Dendritic cell treated with granulocyte-macrophage colony-stimulating factor and Interleukin-4, amounts not matched to agents 40 ng/mL and 50 ng/mL, for 4 days (primary cell): ENCODE measurements around the gene LMF1.
"Not testable (repeated sequence)": the region's sequence is repeated elsewhere in the genome, so short reads cannot be mapped to it uniquely, and the experiment has no call there.

Experiments used
- H3K27ac Mint-ChIP-seq: one replicate; pipeline ENCODE4 v1.8.0; 2022; ENCODE audit warnings: mild to moderate bottlenecking, mixed read lengths
- H3K27me3 Mint-ChIP-seq: one replicate; pipeline ENCODE4 v1.8.0; 2022; ENCODE audit warnings: mild to moderate bottlenecking, mixed read lengths
- H3K36me3 Mint-ChIP-seq: one replicate; pipeline ENCODE4 v1.8.0; 2022; ENCODE audit warnings: low read depth, mixed read lengths
- H3K4me1 Mint-ChIP-seq: one replicate; pipeline ENCODE4 v1.8.0; 2022; ENCODE audit warnings: low read depth, mixed read lengths
- H3K4me3 Mint-ChIP-seq: one replicate; pipeline ENCODE4 v1.8.0; 2022; ENCODE audit warnings: mild to moderate bottlenecking, moderate library complexity, mixed read lengths
- H3K9me3 Mint-ChIP-seq: one replicate; pipeline ENCODE4 v1.8.0; 2022; ENCODE audit warnings: mixed read lengths
- intact Hi-C: fragments of 100-400 bp; cut with micrococcal nuclease; formaldehyde crosslinking; loops from one replicate; pipeline ENCODE4 v1.15.0; 2022

The LMF1 gene

DNA sequence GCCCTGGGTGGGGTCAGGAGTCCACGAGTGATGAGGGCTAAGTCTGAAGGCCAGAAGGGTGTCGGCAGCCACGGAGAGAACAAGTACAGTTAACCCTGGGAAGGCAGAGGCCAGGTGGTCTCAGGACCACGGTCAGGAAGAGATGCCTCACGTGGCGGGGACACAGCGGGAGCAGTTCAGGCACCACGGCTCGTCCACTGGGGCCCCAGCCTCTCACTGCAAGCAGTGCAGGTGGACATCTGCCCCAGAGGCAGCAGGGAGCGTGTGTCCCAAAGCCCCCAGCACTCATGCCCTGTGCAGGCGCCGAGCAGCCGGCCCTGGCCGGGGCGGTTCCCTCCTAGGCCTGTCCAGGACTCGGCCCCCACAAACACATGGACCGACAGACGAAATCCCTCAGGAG, 4.7 kb downstream of the LMF1 start:
- peaks cover 33% of the 10 kb centered on the region for H3K36me3 Mint-ChIP-seq
- H3K4me1 Mint-ChIP-seq, result peaks cover 15% of the 10 kb centered on the region
- no peak overlapping the region for H3K4me3 Mint-ChIP-seq
- peaks cover 22% of the 10 kb centered on the region for H3K9me3 Mint-ChIP-seq
- no peaks in the 10 kb centered on the region for H3K27me3 Mint-ChIP-seq
- intact Hi-C loops, result no loop called here
- no peak overlapping the region for H3K27ac Mint-ChIP-seq

DNA sequence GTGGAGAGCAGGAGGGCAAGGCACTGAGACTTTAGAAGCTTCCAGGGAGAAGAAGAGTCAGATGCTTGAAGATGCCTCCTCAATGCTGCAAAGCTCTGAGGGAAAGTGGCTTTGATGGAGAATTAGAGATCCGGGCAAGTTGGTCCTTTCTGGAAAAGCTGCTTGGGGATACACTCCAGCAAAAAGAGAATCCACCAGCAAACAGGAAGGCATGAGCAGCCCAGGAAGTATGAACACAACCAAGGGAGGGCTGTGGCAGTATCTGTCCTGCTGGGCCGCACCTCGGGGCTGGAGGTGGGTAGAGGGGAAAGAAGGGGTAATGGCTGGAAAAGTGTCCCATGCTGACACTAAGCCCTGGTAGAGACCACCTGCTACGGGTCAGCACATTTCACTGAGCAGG, 5.3 kb downstream of the LMF1 start:
- no peaks in the 10 kb centered on the region for H3K27me3 Mint-ChIP-seq
- peaks cover 15% of the 10 kb centered on the region for H3K4me1 Mint-ChIP-seq
- no peak overlapping the region for H3K27ac Mint-ChIP-seq
- peaks cover 33% of the 10 kb centered on the region for H3K36me3 Mint-ChIP-seq
- H3K9me3 Mint-ChIP-seq, result peaks cover 22% of the 10 kb centered on the region
- H3K4me3 Mint-ChIP-seq, result no peak overlapping the region
- intact Hi-C loops, result no loop called here

DNA sequence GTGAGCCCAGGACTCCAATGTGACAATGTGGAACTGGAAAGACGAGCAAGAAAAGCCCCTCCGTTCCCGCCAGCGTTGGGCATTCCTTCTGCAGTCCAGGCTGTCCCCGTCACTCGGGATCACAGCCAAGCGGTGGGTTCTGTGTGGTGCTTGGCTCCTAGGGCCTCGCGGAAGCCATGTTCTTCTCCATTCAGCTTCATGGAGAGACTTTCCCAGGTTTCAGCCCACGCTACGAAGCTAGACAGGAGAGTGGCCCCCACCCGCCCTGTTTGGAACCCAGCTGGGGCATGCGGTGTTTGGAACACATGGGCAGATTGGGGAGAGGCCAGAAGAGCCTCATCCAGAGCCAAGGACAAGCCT, 5.8 kb downstream of the LMF1 start:
- Mint-ChIP-seq H3K4me1 (peaks cover 14% of the 10 kb centered on the region), H3K9me3 (peaks cover 22% of the 10 kb centered on the region), H3K27me3 (no peaks in the 10 kb centered on the region), H3K27ac (no peak overlapping the region), H3K4me3 (no peak overlapping the region), H3K36me3 (peaks cover 33% of the 10 kb centered on the region)
- intact Hi-C loops, result no loop called here

- intact Hi-C loops, result no loop called here
- Mint-ChIP-seq H3K27me3 (no peaks in the 10 kb centered on the region), H3K27ac (no peak overlapping the region), H3K36me3 (peaks cover 33% of the 10 kb centered on the region), H3K4me1 (peaks cover 9% of the 10 kb centered on the region), H3K9me3 (peaks cover 22% of the 10 kb centered on the region), H3K4me3 (no peak overlapping the region)
Measured at GRCh38 chr16:964356-965035, 6.3 kb downstream of the LMF1 start.

DNA sequence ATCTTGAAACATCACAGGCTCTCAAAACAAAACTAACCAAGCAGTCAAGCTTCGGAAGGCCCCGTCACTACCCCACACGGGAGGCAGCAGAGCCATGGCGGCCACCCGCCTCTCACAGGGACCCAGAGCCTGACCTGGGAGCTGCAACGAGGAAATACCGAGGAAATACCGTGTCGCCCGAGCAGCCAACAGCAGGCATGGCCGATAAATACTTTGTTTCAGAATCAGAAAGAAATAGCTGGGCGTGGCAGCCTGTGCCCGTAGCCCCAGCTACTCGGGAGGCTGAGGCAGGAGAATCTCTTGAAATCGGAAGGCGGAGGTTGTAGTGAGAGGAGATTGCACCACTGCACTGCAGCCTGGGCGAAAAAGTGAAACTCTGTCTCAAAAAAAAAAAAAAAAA, 6.9 kb downstream of the LMF1 start:
- no peaks in the 10 kb centered on the region for H3K27me3 Mint-ChIP-seq
- peaks cover 7% of the 10 kb centered on the region for H3K4me1 Mint-ChIP-seq
- intact Hi-C loops, result no loop called here
- H3K36me3 Mint-ChIP-seq, result peaks cover 33% of the 10 kb centered on the region
- no peak overlapping the region for H3K4me3 Mint-ChIP-seq
- H3K27ac Mint-ChIP-seq, result no peak overlapping the region
- H3K9me3 Mint-ChIP-seq, result peaks cover 22% of the 10 kb centered on the region

GRCh38 chr16:962901-963814, 7.6 kb downstream of the LMF1 start:
- Mint-ChIP-seq H3K27ac (no peak overlapping the region), H3K36me3 (peaks cover 32% of the 10 kb centered on the region), H3K4me3 (no peak overlapping the region), H3K4me1 (peaks cover 7% of the 10 kb centered on the region), H3K27me3 (no peaks in the 10 kb centered on the region), H3K9me3 (peaks cover 22% of the 10 kb centered on the region)
- intact Hi-C loops, result no loop called here

GRCh38 chr16:962366-962765, 8.4 kb downstream of the LMF1 start:
- intact Hi-C loops, result no loop called here
- peaks cover 24% of the 10 kb centered on the region for H3K36me3 Mint-ChIP-seq
- no peak overlapping the region for H3K27ac Mint-ChIP-seq
- no peaks in the 10 kb centered on the region for H3K27me3 Mint-ChIP-seq
- H3K4me3 Mint-ChIP-seq, result no peak overlapping the region
- H3K4me1 Mint-ChIP-seq, result peaks cover 7% of the 10 kb centered on the region
- H3K9me3 Mint-ChIP-seq, result peaks cover 22% of the 10 kb centered on the region

DNA sequence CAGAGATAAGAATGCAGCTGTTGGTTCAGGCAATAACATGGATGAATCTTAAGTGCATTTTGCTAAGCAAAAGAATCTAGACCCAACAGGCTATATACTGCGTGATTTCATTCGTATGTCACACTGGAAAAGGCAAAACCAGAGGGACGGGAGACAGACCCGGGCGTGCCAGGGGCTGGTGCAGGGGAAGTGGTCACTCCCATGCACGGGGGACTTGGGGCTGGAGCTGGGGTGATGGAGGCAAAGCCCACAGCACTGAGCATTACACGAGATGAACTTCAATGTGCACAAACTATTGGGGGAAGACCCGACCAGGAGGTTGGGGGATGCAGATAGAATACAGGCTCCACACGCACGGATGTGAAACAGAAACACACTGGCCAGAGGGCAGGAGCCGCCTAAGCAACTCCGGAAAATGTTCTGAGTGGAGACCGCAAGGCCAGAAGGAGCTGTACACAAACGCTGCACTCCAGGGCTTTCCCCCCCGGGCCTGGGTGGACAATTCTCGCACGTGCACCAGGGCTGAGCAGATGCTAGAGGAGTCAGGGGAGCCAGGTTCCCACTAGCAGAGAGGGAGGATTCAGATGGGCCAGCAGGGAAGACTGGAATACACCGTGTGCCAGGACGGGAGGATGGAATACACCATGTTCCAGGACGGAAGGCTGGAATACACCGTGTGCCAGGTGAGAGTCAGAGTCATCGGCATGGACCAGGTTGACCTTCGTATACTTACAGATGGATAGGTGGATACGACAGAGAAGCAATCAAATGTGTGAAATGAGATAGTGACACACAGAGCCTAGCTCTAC, 11.3 kb downstream of the LMF1 start:
- H3K36me3 Mint-ChIP-seq, result peaks cover 7% of the 10 kb centered on the region
- intact Hi-C loops, result no loop called here
- H3K27ac Mint-ChIP-seq, result no peak overlapping the region

DNA sequence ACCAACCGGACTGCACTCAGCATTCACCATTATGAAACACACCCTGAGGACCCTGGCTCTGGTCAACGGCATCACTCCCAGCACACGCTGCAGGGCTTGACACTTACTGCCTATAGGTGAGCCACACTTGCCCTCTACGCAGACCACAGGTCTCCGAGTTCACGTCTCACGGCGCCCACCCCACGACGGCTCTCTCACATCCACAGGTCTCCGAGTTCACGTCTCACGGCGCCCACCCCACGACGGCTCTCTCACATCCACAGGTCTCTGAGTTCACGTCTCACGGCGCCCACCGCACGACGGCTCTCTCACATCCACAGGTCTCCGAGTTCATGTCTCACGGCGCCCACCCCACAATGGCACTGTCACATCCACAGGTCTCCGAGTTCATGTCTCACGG, 15.0 kb downstream of the LMF1 start:
- H3K4me1 Mint-ChIP-seq, H3K9me3 Mint-ChIP-seq, H3K27me3 Mint-ChIP-seq, intact Hi-C loops, H3K4me3 Mint-ChIP-seq, H3K27ac Mint-ChIP-seq: not testable (repeated sequence)
- H3K36me3 Mint-ChIP-seq, result peaks cover 31% of the 10 kb centered on the region

More for the DNA sequence above, 11.3 kb downstream of the LMF1 start:
- Mint-ChIP-seq H3K9me3 (no peaks in the 10 kb centered on the region), H3K27me3 (no peaks in the 10 kb centered on the region), H3K4me1 (peaks cover 7% of the 10 kb centered on the region), H3K4me3 (no peak overlapping the region)

DNA sequence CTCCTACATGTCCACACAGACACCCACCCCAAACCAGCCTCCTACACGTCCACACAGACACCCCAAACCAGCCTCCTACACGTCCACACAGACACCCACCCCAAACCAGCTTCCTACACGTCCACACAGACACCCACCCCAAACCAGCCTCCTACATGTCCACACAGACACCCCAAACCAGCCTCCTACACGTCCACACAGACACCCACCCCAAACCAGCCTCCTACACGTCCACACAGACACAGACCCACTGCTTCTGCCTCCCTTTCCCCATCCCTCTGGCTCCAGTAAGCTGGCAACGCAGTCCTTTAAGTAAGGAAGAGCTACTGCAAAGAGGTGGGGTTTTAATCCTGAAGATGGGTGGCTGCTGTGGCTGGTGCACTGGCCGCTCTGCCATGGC, 17.0 kb downstream of the LMF1 start:
- H3K4me3 Mint-ChIP-seq, result not testable (repeated sequence)

GRCh38 chr16:952321-952720, 18.5 kb downstream of the LMF1 start:
- peaks cover 7% of the 10 kb centered on the region for H3K9me3 Mint-ChIP-seq
- intact Hi-C loops, result no loop called here
- H3K4me1 Mint-ChIP-seq, result no peaks in the 10 kb centered on the region
- peaks cover 36% of the 10 kb centered on the region for H3K36me3 Mint-ChIP-seq
- no peak overlapping the region for H3K4me3 Mint-ChIP-seq
- no peak overlapping the region for H3K27ac Mint-ChIP-seq
- H3K27me3 Mint-ChIP-seq, result no peaks in the 10 kb centered on the region

More for the DNA sequence above, 17.0 kb downstream of the LMF1 start:
- H3K36me3 Mint-ChIP-seq, result peaks cover 31% of the 10 kb centered on the region
- H3K9me3 Mint-ChIP-seq, H3K4me1 Mint-ChIP-seq, H3K27me3 Mint-ChIP-seq, H3K27ac Mint-ChIP-seq, intact Hi-C loops: not testable (repeated sequence)

DNA sequence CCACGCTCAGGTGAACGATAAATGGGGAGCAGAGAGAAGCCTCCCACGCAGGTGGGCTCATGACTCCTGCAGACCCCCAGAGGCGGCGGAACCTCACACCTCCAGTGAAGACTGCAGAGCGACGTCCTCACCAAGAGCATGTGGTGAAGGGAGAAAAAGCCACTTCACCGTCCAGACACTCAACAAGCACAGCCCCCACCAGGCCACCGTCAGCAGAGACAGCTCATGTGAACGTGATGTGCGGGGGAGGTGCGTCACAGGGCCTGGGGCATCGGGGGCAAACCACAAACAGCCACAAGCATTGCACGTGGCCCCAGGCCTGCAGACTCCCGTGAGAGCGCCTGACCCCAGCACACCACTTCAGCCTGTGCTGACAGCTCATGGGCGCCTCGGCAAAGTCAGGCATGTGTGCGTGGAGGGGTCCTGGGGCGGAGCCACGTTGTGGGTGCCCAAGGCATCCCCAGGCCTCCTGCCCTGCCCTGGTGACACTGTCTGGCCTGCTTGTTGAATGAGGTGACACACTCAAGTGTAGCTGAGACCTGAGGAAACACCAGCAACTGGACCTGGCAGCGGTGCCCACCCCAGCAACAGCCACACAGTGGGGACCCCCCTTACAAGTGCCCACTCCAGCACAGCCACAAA, 19.0 kb downstream of the LMF1 start:
- no peak overlapping the region for H3K27ac Mint-ChIP-seq
- no peak overlapping the region for H3K4me3 Mint-ChIP-seq
- H3K9me3 Mint-ChIP-seq, result peaks cover 7% of the 10 kb centered on the region
- no peaks in the 10 kb centered on the region for H3K27me3 Mint-ChIP-seq
- H3K4me1 Mint-ChIP-seq, result no peaks in the 10 kb centered on the region
- intact Hi-C loops, result no loop called here
- H3K36me3 Mint-ChIP-seq, result peaks cover 41% of the 10 kb centered on the region

DNA sequence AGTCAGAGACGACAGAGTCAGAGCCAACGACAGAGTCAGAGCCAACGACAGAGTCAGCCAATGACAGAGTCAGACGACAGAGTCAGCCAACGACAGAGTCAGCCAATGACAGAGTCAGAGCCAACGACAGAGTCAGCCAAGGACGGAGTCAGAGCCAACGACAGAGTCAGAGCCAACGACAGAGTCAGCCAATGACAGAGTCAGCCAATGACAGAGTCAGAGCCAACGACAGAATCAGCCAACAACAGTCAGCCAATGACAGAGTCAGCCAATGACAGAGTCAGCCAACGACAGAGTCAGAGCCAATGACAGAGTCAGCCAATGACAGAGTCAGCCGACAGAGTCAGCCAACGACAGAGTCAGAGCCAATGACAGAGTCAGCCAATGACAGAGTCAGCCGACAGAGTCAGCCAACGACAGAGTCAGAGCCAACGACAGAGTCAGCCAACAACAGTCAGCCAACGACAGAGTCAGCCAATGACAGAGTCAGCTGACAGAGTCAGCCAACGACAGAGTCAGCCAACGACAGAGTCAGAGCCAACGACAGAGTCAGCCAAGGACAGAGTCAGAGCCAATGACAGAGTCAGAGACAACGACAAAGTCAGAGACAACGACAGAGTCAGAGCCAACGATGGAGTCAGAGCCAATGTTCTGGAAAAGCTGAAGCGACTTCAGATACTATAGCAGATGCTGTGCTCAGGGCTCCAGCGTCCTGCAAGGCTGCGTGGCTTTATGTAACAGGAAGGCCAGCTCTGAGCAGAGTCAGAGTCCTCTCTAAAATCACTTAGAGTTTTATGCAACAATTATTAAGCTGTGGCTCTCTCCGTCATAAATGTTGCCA, 19.8 kb downstream of the LMF1 start:
- intact Hi-C loops, H3K4me1 Mint-ChIP-seq, H3K27ac Mint-ChIP-seq, H3K9me3 Mint-ChIP-seq, H3K4me3 Mint-ChIP-seq, H3K27me3 Mint-ChIP-seq: not testable (repeated sequence)
- peaks cover 46% of the 10 kb centered on the region for H3K36me3 Mint-ChIP-seq
